ENCODE data around the gene GPR32. TPM values are rescaled to one million over a fixed set of nuclear protein-coding genes. Genes with fewer than 3 reads are reported as not detected.

The GPR32 gene

GRCh38 chr19:50819636-50820035 lies 49.4 kb downstream of the GPR32 start:
- Histone ChIP-seq H3K27ac (ENCODE audit: low read depth, low read length) (no peak overlapping the region), H3K56ac (ENCODE audit: low read length) (no peak overlapping the region), H4K8ac (ENCODE audit: low read depth, low read length) (no peak overlapping the region), H3K79me2 (ENCODE audit: control insufficient read depth, insufficient read depth, low read length) (no peaks in the 10 kb centered on the region), H3K9ac (ENCODE audit: low read length) (no peak overlapping the region), H2BK5ac (ENCODE audit: low read length) (no peak overlapping the region), H3K36me3 (ENCODE audit: control insufficient read depth, insufficient read depth, low read length) (no peaks in the 10 kb centered on the region), H3K4ac (ENCODE audit: low read depth, low read length) (no peak overlapping the region), H2BK15ac (replicated peaks; ENCODE audit: low read depth) (no peak overlapping the region), H4K5ac (ENCODE audit: low read length) (no peak overlapping the region), H3K27me3 (ENCODE audit: insufficient read depth, low read length, poor library complexity) (peaks cover 6% of the 10 kb centered on the region), H3K79me1 (ENCODE audit: low read length) (no peaks in the 10 kb centered on the region), H3K18ac (ENCODE audit: low read length) (no peak overlapping the region), H2BK120ac (ENCODE audit: low read depth, low read length) (no peak overlapping the region), H3K23ac (ENCODE audit: low read length) (no peak overlapping the region), H3K4me2 (ENCODE audit: low read length) (no peak overlapping the region), H2AK5ac (ENCODE audit: low read length) (no peak overlapping the region), H3K4me3 (ENCODE audit: low read length) (no peak overlapping the region), H3K4me1 (ENCODE audit: control insufficient read depth, low read depth, low read length) (peaks cover 2% of the 10 kb centered on the region)
- WGBS (ENCODE audit: extremely low coverage, insufficient coverage, low lambda C conversion rate), result no CpG with 5 or more reads among the region's 8 CpGs
- no peak for DNase-seq

DNA sequence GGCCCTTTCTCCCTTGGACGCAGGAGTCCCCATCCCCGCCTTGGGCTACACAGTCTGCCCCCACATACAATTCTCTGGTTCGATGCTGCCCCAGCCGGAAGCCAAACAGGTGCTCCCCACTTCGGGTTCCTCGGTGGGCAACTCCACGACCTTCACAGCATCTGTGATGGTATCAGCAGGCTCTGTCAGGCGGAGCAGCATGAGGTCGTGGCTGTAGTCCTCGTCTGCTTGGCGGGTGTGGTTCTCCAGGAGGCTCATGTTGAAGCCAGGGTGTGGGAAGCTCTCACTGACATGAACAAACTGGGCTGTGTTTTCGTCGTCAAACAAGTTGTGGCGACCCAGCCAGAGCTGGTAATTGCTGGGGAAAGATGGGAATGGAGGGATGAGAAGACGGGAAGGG lies 49.8 kb downstream of the GPR32 start:
- Histone ChIP-seq H3K79me1 (ENCODE audit: low read length) (no peaks in the 10 kb centered on the region), H3K56ac (ENCODE audit: low read length) (no peak overlapping the region), H3K9ac (ENCODE audit: low read length) (no peak overlapping the region), H3K36me3 (ENCODE audit: control insufficient read depth, insufficient read depth, low read length) (no peaks in the 10 kb centered on the region), H3K23ac (ENCODE audit: low read length) (no peak overlapping the region), H2BK120ac (ENCODE audit: low read depth, low read length) (no peak overlapping the region), H3K4me3 (ENCODE audit: low read length) (no peak overlapping the region), H4K5ac (ENCODE audit: low read length) (no peak overlapping the region), H4K8ac (ENCODE audit: low read depth, low read length) (no peak overlapping the region), H2BK15ac (replicated peaks; ENCODE audit: low read depth) (no peak overlapping the region), H3K4me2 (ENCODE audit: low read length) (no peak overlapping the region), H2AK5ac (ENCODE audit: low read length) (no peak overlapping the region), H3K4ac (ENCODE audit: low read depth, low read length) (no peak overlapping the region), H3K4me1 (ENCODE audit: control insufficient read depth, low read depth, low read length) (peaks cover 2% of the 10 kb centered on the region), H2BK5ac (ENCODE audit: low read length) (no peak overlapping the region), H3K27me3 (ENCODE audit: insufficient read depth, low read length, poor library complexity) (peaks cover 6% of the 10 kb centered on the region), H3K18ac (ENCODE audit: low read length) (no peak overlapping the region), H3K27ac (ENCODE audit: low read depth, low read length) (no peak overlapping the region), H3K79me2 (ENCODE audit: control insufficient read depth, insufficient read depth, low read length) (no peaks in the 10 kb centered on the region)
- WGBS (ENCODE audit: extremely low coverage, insufficient coverage, low lambda C conversion rate), result no CpG with 5 or more reads among the region's 15 CpGs
- DNase-seq, result no peak

- Histone ChIP-seq H3K79me2 (ENCODE audit: control insufficient read depth, insufficient read depth, low read length) (no peaks in the 10 kb centered on the region), H2BK120ac (ENCODE audit: low read depth, low read length) (no peak overlapping the region), H4K5ac (ENCODE audit: low read length) (no peak overlapping the region), H3K9ac (ENCODE audit: low read length) (peak overlapping the region; percentile 43), H3K27ac (ENCODE audit: low read depth, low read length) (no peak overlapping the region), H2AK5ac (ENCODE audit: low read length) (no peak overlapping the region), H3K23ac (ENCODE audit: low read length) (no peak overlapping the region), H2BK5ac (ENCODE audit: low read length) (no peak overlapping the region), H3K4me1 (ENCODE audit: control insufficient read depth, low read depth, low read length) (peaks cover 2% of the 10 kb centered on the region), H2BK15ac (replicated peaks; ENCODE audit: low read depth) (no peak overlapping the region), H4K8ac (ENCODE audit: low read depth, low read length) (no peak overlapping the region), H3K18ac (ENCODE audit: low read length) (no peak overlapping the region), H3K4ac (ENCODE audit: low read depth, low read length) (no peak overlapping the region), H3K36me3 (ENCODE audit: control insufficient read depth, insufficient read depth, low read length) (no peaks in the 10 kb centered on the region), H3K4me2 (ENCODE audit: low read length) (peak overlapping the region; percentile 45), H3K27me3 (ENCODE audit: insufficient read depth, low read length, poor library complexity) (peaks cover 6% of the 10 kb centered on the region), H3K79me1 (ENCODE audit: low read length) (no peaks in the 10 kb centered on the region), H3K4me3 (ENCODE audit: low read length) (no peak overlapping the region), H3K56ac (ENCODE audit: low read length) (peak overlapping the region; percentile 58)
- DNase-seq, result no peak
- WGBS (ENCODE audit: extremely low coverage, insufficient coverage, low lambda C conversion rate), result no CpG with 5 or more reads among the region's 21 CpGs
Measured at GRCh38 chr19:50820549-50821247, 50.4 kb downstream of the GPR32 start.

GRCh38 chr19:50821248-50821612 lies 51.0 kb downstream of the GPR32 start:
- no peak overlapping the region for H4K8ac ChIP-seq (ENCODE audit: low read depth, low read length)
- H3K9ac ChIP-seq (ENCODE audit: low read length), result no peak overlapping the region
- no peak overlapping the region for H2BK120ac ChIP-seq (ENCODE audit: low read depth, low read length)
- H3K36me3 ChIP-seq (ENCODE audit: control insufficient read depth, insufficient read depth, low read length), result no peaks in the 10 kb centered on the region
- H3K23ac ChIP-seq (ENCODE audit: low read length), result peak overlapping the region; percentile 9
- H3K56ac ChIP-seq (ENCODE audit: low read length), result peak overlapping the region; percentile 15
- no peak overlapping the region for H3K4ac ChIP-seq (ENCODE audit: low read depth, low read length)
- no peak overlapping the region for H3K18ac ChIP-seq (ENCODE audit: low read length)
- no peaks in the 10 kb centered on the region for H3K79me2 ChIP-seq (ENCODE audit: control insufficient read depth, insufficient read depth, low read length)
- WGBS (ENCODE audit: extremely low coverage, insufficient coverage, low lambda C conversion rate), result no CpG with 5 or more reads among the region's 4 CpGs
- DNase-seq, result no peak
- H3K4me2 ChIP-seq (ENCODE audit: low read length), result no peak overlapping the region
- no peaks in the 10 kb centered on the region for H3K79me1 ChIP-seq (ENCODE audit: low read length)
- no peak overlapping the region for H3K27ac ChIP-seq (ENCODE audit: low read depth, low read length)
- H3K27me3 ChIP-seq (ENCODE audit: insufficient read depth, low read length, poor library complexity), result peaks cover 6% of the 10 kb centered on the region
- no peak overlapping the region for H3K4me3 ChIP-seq (ENCODE audit: low read length)
- no peak overlapping the region for H4K5ac ChIP-seq (ENCODE audit: low read length)
- H3K4me1 ChIP-seq (ENCODE audit: control insufficient read depth, low read depth, low read length), result peaks cover 2% of the 10 kb centered on the region
- no peak overlapping the region for H2AK5ac ChIP-seq (ENCODE audit: low read length)
- H2BK15ac ChIP-seq (replicated peaks; ENCODE audit: low read depth), result no peak overlapping the region
- no peak overlapping the region for H2BK5ac ChIP-seq (ENCODE audit: low read length)

Small RNAs within 50 kb of the gene (small RNA-seq; reads per million reads assigned to genes)
- gene SNORD88A (ENCODE audit: insufficient read depth) (254 reads per million, percentile 97 among the genes with 10 or more reads in this experiment), gene SNORD88B (ENCODE audit: insufficient read depth) (not detected), gene SNORD88C (ENCODE audit: insufficient read depth) (not detected)

Measured in mesendoderm (in vitro differentiated cells).